ENCODE measurements around the gene LRRC14B. TPM values are rescaled to one million over a fixed set of nuclear protein-coding genes. Genes with fewer than 3 reads are reported as not detected.

Gene LRRC14B
- total RNA-seq, 2 donors from 2014 or later: not detected

Other genes with a start within 250 kb of the LRRC14B start
- under 1 TPM in 1 of 2 donors, not detected in 1; 0.39 TPM for gene PLEKHG4B, start 99.3 kb upstream of the LRRC14B start, total RNA-seq
- gene CCDC127, start 26.7 kb downstream of the LRRC14B start, total RNA-seq: 1 to 10 TPM; 3.7 to 3.8 TPM
- 100 to 1,000 TPM; 331 to 370 TPM for gene SDHA, start 26.8 kb downstream of the LRRC14B start, total RNA-seq
- 100 to 1,000 TPM in 1 of 2 donors, 10 to 100 TPM in 1; 95.2 to 118 TPM for gene PDCD6, start 80.2 kb downstream of the LRRC14B start, total RNA-seq
- gene AHRR, start 130.2 kb downstream of the LRRC14B start, total RNA-seq: 1 to 10 TPM; 1.6 to 3.3 TPM

Data from left colon (tissue), 2 donors.